Right kidney (tissue), 1 donor: ENCODE measurements around the gene ATP8A1.
"Not testable (repeated sequence)": the region's sequence is repeated elsewhere in the genome, so short reads cannot be mapped to it uniquely, and the experiment has no call there.

Source experiments
- DNase-seq: peaks from one replicate; pipeline ENCODE4 v3.0.0-alpha.2; 2016

The ATP8A1 gene

DNA sequence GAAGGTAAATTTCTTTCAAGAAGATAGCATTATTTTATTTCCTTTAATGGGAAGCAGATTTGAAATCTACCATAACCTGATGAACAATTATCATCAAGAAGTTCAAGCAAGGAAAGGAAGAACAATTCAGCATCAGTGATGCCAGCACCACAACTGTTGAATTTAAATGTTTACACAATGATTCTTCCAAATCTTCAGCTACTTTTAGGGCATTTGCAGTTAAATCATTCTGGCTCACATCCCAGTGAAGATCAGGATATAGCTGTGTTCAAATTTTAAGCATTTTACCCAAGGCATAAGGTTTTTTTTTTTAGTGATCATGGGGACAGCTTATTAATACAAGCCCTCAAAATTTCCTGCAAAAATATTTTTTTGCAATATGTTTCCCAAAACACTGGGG is 146.7 kb downstream of the ATP8A1 start:
- no peak for DNase-seq

DNA sequence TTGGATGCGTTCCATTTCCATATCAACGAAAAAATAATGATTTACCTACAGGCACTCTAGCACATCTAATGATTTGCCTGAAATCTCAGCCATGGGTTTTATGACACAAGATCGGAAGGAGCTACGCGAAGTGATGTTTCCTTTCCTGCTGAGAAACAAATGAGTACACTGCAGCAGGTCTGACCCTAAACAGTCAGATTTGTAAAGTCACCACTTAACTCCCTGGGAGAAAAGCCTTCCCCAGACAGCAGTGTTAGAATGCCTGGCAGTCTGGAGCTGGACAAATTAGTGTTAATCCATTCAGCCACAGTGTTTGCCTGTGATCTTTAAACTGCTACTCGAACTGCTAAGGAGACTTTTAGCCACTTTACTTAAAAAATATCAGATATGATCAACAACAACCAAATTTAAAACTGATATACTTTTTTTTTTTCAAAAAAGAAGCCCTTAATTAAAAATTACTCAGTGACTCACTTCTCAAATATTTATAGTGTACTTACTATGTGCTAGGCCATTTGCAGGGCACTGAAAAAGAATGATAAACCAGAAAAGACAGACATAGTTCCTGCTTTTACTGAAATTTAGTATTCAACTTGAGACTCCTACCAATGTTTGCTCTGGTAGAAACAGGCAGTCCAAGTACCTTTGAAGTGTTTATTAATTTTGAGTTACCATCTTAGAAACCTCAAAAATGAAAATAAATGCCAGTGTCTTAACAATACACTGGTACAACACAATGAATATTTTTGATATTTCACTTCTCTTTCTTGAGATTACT is 155.1 kb downstream of the ATP8A1 start:
- DNase-seq = no peak

DNA sequence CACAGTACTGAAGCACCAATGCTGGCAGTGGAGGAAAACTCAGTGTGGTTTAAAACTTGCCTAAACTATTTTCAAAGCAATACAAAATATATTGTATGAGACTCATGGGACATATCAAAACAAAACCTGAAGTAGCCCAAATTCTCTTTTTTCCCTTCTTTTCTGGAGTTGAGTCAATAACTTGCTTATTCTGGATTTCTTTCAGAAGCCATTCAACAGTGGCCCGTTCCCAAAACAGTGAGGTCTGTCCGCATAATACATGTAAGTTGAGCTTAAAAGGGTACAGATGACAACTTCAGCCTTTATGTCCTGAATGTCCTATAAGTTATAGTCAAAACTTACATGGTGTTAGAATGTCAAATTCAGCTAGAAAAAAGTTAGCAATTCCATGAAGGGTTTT is 158.9 kb downstream of the ATP8A1 start:
- no peak for DNase-seq

DNA sequence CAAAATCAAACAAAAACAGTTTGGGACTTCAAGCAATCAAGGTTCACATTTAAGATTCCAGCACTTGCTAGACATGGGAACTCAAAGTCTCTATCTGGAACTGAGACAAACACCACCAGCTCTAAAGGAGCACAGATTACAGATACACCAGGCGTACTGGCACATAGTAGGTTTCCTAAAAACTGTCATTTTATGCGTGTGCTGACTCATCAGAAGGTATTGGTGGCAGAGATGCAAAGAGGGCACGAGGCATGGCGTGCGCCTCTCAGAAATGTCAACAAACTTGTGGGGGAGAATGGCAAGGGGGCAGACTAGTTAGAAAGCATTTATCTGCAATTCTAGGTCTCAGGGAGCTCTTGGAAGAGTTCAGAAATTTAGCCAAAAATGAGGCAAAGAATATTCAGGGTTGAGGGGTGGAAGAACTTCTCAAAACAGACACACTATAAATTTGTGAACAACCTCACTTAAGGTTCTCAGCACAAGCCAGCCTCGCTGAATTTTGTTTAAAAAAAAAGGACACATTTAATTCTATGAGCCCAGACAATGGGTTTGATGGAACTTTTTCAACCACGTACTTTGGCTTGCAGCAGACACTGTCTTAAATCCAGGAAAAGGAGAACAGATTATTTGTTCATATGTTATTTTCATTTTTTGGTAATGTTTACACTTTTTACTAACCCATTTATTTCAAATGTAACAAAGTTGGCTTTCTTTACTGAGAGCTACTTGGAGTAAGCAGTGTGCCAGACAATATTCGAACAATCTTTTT is 159.6 kb downstream of the ATP8A1 start:
- no peak for DNase-seq

DNA sequence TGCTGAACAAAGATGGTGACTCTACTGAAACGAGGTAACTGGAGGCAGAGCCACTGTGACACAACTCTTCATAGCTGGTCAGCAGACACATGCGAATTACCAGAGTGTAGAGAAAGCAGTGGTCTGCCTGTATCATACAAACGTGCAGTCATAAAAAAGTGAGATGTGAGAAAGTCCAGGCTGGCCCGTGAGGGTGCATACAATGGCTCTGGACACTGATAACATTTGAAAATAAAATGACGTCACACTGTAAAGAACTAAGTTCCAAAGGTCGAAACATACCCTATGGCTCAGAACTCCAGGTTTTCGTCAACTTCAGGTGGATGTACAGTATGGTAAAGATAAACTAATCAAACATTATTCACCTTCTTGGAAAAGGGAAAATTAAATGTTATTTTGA is 163.9 kb downstream of the ATP8A1 start:
- DNase-seq = no peak

DNA sequence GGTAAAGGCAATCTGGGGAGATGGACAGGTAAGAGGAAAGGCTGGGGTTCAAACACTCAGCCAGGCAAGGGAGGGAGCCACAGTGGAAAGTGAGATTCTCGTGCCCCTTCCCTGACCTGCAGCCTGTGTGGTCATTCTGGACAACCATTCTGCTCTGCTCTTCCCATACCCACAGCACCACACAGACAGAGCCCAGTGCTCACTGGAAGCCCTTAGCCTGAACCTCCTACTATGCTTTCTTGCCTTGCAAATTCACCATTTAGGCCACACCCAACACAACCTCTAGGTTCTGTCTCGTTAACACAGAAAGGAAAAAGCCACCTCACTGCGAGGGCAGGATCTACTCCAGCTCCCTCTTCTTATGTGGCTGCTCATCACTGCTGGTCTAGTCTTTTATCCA is 166.9 kb downstream of the ATP8A1 start:
- DNase-seq = no peak

DNA sequence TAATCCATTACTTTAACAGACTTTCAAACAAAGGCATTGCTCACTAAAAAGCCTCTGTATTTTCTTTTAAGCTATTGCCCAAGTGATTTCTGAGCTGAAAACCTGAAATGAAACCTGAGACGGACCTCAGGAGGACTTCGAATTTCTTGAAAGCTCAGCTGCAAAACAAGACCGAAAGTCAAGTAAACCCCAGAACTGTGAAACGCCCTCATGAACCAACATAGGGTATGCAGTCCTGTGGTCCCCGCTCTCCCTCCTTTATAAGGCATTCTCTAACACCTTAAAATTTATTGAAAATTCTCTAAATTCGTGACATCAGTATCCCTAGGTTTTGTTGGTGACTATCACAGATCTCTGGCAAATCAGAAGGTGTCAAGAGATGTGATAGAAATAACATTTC is 167.8 kb downstream of the ATP8A1 start:
- DNase-seq = no peak

DNA sequence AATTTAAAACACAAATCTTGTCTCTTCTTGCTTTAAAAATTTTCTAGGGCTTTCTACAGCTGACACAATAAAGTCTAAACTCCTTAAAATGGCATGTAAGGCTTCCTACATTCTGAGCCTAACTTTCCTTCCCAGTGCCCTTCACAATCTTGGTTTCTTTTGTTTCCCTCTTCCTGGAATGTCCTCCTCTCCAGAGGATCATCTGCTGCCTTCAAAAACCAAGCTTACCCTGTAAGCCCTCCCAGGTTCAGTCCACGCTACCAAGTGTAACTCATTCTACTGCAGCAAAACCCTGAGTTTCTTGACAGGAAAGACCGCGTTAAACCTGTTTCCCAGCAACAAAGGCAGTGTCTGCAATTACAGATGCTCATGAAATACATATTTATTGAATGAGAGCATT is 168.4 kb downstream of the ATP8A1 start:
- DNase-seq = no peak

DNA sequence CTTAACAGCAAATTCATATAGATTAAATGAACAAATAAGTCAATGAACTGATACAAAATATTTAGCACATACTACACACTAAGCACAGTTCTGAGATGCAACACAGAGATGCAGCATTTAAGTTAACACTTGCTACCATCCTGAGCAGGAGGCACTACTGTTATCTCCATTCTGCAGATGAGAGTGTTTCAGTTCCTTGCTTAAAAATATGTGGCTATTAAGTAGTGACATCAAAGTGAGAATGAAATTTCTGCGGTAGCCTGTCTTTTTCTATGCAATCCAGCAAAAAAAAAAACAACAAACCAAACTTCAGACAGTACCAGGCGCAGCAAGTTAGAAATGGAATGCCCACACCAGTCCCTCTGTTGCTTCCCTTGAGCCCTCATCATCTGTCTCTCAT is 168.8 kb downstream of the ATP8A1 start:
- no peak for DNase-seq

DNA sequence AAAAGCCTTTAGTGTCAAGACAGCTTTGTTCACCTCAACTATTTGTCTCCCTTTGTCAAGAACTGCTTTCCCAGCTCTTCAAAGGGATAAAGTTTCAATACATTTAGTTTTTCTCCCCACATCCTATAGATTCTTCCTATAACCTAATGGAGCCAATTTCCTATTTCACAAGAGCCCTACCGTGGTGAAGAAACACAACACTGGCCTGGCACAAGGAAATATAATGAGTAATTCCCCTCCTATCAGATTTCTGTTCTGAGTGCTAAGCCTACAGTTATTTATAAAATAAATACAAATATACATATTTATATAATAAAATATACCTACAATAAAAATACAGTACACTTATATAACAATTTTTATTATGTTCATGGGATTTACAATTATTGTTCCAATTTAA is 169.7 kb downstream of the ATP8A1 start:
- no peak for DNase-seq

DNA sequence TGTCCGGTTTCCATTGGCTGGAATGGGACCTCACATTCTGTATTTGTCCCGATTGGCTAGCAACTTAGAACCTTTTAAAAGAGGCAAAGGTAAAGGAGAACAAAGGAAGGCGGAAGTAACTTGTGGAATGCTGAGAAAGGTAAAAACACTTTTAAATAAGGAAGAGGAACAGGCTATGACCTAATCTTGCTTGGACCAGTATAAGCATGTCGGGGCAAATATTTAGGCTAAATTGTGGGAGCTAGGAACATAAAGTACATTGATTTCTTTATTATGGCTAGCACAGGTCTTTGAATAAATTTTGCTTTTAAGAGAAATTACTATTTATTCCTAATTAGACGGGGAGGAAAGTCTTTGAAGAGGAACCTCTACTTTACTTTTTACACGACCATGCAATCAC is 170.7 kb downstream of the ATP8A1 start:
- DNase-seq = not testable (repeated sequence)

DNA sequence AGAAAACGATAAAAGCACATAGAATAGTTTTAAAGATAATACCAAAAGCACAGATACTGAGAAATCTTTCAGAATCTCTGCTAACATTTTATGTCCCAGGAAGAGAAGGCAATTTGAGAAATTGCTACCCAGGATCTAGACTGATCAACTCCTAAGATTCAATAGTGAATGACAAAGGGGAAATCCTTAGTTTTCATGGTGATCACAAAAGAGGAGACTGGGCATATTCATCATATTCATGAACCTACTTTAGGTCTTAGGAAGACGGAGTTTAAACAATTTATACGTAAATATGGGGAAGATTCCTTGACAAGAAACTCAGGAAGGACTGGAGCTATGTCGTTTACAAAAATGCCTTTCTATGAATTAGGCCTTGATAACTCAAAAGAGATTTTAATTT is 172.3 kb downstream of the ATP8A1 start:
- no peak for DNase-seq

DNA sequence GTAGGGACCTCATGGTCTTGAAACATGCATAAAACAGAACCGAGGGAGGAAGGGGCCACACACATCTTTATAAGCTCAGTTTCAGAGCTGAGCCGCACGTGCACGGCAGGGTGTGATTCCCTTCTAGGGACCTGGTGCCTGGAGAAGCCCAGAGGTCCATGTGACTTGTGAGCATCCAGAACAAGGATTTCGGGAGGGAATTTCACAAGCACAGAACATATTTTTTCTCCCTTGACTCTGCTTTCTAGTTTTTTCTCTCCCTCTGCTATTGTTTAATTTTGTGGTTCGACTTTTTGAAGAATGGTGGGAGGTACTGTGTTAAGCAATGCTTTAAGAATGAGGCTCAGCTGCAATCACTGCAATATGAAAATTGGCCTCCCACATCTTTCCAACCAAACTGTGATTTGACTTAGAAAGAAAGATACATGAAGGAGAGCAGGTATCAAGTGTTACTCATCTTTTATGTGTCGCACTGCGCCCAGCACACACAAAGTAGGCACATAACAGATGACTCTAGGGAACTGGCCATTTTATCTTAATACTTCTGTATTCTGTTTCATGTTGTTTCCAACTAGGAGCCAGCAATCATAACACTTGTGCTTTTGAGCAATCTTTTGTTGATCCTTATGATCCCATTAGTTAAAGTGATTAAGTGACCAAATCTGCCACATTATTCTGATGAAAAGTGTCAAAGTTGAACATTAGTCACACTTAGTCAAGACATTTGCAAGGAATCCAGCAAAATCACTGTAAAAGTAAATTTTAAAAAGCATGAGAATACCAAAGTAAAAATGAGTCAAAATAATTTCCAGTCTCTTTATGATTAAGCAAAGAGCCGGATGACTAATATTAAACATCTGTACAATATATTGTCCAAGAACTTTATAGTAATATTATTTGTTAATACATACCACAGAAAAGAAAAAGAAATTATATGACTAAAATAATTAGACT is 173.2 kb downstream of the ATP8A1 start:
- DNase-seq = no peak

DNA sequence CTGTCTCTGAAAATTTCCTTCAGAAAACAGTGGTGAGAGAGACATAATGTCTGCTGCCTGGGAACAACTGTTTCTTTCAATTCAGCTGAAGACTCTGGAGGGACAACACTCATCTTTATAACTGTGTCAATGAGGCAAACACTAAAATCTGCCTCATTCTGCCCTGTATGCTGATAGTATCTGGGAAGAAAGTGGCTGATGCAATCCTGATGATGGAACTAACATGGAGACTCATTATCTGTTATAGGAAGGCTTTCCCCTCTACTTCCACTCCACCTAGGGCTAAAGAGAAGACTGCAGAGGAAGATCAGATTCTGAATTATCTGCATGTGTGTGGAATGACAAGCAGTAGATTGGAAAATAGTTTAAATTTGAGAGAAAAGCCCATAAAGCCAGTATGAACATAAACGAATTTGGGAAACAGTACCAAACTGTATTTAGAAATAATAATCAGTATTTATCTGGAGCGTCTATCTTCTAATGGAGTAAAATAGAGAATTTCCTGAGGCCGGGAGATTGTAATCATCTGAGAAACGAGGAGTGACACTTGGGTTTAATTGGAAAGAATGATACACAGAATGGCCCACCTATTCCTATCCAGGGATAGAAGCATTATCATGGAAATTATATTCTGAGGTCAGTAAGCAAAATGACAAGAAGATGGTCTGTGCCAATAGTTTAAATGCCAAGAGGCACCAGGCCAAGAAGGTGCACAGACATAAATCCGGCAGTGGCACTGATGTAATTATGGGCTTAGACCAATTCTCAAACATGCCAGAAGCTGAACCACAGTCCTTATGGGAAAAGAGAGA is 174.2 kb downstream of the ATP8A1 start:
- no peak for DNase-seq

DNA sequence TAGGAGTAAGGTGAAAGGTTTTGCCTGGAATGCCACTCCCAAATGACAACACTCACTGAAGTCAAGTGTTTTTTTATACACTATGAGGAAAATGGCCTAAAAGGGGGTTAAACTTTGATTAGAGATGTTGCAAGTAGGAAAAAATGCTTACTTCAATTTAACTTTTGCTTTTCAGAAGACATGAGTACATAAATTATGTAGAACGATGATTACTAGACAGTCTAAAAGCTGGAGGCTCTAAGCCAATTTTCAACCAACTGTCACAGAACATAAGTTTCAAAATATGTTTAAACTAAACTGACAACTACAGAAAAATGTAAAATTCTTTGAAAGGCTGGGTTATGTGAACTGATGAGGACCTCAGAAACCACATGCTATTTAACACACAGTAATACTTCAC is 176.2 kb downstream of the ATP8A1 start:
- no peak for DNase-seq

DNA sequence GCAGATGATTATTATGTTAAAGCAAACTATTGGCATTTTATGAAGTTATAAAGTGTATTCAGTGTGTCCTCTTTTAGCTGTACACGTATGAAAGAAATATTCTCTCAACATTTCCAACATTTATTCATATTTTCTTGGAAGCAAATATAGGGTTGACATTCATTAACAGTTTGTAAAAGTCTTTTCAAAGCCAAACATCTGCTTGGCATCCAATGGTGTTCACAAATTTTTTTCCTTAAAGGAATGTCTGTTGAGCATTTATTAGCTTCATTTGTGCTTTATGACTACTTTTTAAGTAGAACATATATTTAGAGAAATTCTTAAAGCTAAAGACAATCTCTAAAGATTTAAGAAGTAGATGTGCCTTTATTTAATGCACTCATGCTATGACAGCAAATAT is 176.6 kb downstream of the ATP8A1 start:
- DNase-seq = no peak

DNA sequence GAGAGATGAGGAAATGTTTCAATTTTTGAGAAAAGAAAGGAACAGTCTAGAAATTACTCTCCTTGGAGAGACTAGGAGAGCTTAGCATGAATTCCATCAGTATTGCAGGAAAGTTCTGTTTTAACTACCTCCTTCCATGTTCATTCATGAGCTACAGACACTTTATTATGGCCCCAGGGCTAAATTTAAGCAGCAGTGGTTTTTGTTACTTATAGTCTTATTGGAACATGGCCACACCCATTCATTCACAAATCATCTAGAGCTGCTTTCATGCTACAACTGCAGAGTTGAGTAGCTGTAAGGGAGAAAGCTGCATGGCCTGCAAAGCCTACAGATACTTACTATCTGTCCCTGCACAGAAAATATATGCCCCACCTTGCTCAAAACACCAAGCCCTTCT is 178.0 kb downstream of the ATP8A1 start:
- no peak for DNase-seq

DNA sequence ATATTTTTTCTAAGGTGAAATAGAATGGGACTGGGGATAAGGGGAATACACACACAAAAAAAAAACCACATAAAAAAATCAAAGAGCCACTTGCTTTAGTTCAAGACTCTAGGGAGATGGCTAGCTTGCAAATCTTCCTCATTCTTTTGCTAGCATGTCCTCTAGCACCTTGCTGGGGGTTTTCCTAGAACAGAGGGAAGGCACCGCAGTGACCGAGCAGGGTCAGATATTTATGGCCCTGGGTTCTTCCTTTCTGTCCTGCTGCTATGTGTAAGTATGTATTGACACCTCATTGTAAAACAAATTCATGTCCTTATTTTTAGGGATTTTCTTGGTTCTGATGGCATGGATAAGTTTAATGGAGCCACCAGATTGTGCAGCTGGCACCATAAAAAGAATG is 178.4 kb downstream of the ATP8A1 start:
- no peak for DNase-seq

DNA sequence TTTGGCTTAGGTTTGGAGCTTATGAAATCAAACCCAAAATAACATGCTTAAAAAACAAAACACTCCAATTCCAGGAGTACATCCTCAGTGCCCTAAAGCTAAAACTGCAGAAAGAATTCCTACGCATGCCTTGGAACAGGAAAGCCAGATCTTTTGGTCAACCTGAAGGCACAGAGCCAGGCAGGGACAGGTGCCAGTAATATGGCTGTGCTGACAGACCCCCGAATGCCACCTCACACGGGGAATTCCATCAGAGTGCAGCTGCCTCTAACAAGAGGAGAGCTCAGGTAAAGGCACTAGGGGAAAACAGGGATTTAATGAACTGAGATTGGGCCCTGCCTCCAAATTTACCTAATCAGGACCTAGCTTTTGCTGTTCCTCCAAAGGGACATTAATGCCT is 182.5 kb downstream of the ATP8A1 start:
- no peak for DNase-seq

DNA sequence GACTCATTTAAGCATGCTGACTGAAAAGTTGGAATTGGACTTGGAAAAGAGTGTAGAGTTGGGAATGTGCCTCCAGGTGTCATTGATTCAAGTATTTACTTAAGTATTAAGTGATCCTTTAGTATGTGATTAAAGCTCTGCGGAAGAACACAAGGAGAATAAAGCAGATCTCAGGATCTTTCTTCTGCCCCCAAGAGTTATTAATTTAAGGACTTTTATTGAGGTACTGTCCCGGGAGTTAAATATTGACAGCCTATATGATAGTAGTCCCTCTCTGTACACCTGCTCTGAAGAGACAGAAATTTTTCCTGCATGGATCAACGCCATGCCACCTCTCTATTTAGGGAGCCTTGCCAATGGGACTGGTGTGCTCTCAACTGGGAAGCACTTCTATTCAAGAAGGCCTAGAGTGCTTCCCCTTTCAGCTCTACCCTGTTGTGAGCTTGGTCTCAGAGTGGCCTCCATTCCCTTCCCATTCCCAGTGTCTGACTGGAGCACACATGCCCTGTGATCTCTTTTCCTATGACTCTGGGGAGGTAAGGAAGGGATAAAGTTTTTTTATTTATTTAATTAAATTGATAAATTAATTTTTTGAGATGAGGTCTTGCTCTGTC is 183.7 kb downstream of the ATP8A1 start:
- no peak for DNase-seq

DNA sequence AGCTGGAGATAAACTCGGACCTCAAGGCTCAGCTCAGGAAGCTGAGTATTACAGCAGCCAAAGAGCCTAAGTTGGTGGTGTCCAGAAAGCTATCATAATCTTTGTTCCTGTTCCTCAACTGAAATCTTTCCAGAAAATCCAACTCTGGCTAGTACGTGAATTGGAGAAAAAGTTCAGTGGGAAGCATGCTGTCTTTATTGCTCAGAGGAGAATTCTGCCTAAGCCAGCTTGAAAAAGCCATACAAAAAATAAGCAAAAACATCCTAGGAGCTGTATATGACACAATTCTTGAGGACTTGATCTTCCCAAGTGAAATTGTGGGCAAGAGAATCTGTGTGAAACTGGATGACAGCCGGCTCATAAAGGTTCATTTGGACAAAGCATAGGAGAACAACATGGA is 185.0 kb downstream of the ATP8A1 start:
- no peak for DNase-seq

DNA sequence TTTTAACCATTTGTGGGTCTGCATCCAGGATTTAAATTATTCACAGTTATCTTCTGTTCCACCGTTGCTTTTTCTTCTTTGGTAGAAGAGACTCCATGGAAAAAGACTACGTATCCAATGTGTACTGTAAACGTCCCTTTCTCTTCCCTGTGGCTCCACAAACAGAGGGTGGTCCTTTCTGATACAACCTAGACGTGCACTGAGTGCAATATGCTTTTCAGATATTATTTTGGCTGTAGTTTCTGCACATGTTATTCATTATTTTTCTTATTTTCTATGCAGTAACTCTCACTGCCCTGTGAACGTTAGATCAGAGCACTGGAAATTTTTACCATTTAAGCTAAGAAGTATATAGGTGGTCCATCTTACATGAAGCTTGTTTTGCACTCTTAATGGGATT is 186.9 kb downstream of the ATP8A1 start:
- DNase-seq = no peak
